H1 (cell line): ENCODE results near the gene PCNX4.

Experiments used
- ATF2 ChIP-seq: IDR thresholded peaks from 2 replicates; pipeline ENCODE4 v1.6.1; 2012; ENCODE audit warnings: low read length, inconsistent platforms
- CHD1 ChIP-seq: IDR thresholded peaks from 2 replicates; pipeline ENCODE4 v1.6.1; 2012; ENCODE audit warnings: low read depth, low read length, improper control_type of control experiment
- CTCF ChIP-seq, 3 experiments: IDR thresholded peaks; 1 replicate in 2 of 3; 2 replicates in 1 of 3; pipeline versions ENCODE4 v1.5.1 to v1.6.1; 2011; ENCODE audit warnings: low read length in 3 of 3, mild to moderate bottlenecking in 3 of 3, inconsistent platforms in 2 of 3, low read depth in 1 of 3, moderate library complexity in 1 of 3; ENCODE audit not compliant: insufficient read depth in 1 of 3; ENCODE audit errors: control extremely low read depth in 1 of 3
- EZH2 ChIP-seq: fragments of 200-600 bp; sonication (generic); IDR thresholded peaks from 2 replicates; pipeline ENCODE4 v1.7.1; 2012; ENCODE audit warnings: low read depth, mild to moderate bottlenecking, moderate library complexity, low read length, inconsistent platforms; ENCODE audit not compliant: severe bottlenecking
- POLR2A ChIP-seq, 2 experiments: IDR thresholded peaks; 1 replicate in 1 of 2; 2 replicates in 1 of 2; pipeline ENCODE4 v1.6.1; 2011; ENCODE audit warnings: low read depth in 2 of 2, low read length in 2 of 2, mild to moderate bottlenecking in 2 of 2; ENCODE audit errors: control extremely low read depth in 1 of 2
- TAF7 ChIP-seq: optimal IDR thresholded peaks from 2 replicates; pipeline ENCODE3; 2011; ENCODE audit warnings: low read depth, mild to moderate bottlenecking, inconsistent platforms, low read length, moderate library complexity, borderline replicate concordance

GRCh38 chr14:60133487-60133886, 41.8 kb downstream of the PCNX4 start:
- TF ChIP-seq EZH2 = no peak
- TF ChIP-seq POLR2A (IDR thresholded peaks at IDR 0.05; ENCODE audit: control extremely low read depth in 1 of 2, low read depth in 2 of 2, low read length in 2 of 2) = no peak
- TF ChIP-seq TAF7 = no peak
- TF ChIP-seq CTCF (IDR thresholded peaks at IDR 0.05; ENCODE audit: control extremely low read depth in 1 of 3, insufficient read depth in 1 of 3, low read depth in 1 of 3, low read length in 3 of 3) = no peak
- TF ChIP-seq CHD1 = no peak
- no peak for TF ChIP-seq ATF2
